GM19467 (cell line): Measurements from ENCODE around the gene LGR4.
"Not testable (repeated sequence)": the region's sequence is repeated elsewhere in the genome, so short reads cannot be mapped to it uniquely, and the experiment has no call there.

ENCODE experiments used
- ATAC-seq: cut with Tn5 transposase; IDR thresholded peaks from one replicate; pipeline ENCODE4 v1.9.1; 2021; ENCODE audit warnings: mild to moderate bottlenecking, moderate library complexity; ENCODE audit not compliant: unreplicated experiment

LGR4 gene

DNA sequence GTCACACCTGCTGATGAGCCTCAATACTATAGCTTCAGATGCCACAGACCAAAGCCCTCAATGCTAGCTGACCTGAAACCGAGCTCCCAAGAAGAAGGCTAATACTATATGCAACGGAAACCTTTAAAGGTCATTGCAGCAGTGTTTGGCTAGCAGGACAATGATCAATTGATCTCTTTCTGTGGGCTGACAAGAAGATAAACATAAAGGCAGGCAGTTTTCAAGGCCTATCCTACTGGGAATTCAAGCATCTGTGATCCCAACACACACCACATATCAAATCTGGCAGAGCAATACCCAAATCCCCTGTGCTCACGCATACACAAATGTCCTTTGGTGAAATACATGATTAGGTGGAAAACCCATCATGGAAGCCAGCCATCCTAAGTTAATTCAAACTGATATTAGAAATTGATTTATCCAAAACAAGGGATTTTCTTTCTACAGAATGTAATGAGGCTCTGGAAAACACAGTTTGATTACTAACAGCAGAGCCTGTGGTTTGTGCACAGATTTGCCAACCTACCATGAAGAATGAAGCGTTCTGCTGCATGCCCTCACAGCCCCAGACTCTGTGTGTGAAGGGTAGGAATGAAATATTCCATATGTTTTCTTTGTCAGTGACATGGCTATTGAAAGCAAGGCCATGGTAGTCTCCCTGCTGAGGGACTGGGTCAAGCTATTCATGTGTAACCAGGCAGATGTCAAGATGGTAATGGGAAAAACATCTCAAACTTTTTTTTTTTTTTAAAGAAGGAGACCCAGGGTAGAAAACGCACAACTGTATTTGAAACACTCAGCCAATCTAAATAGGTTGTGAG, 12.2 kb downstream of the LGR4 start:
- ATAC-seq, result no peak

- no peak for ATAC-seq
Measured at GRCh38 chr11:27459191-27459590, 13.4 kb downstream of the LGR4 start.

GRCh38 chr11:27458182-27458581, 14.4 kb downstream of the LGR4 start:
- no peak for ATAC-seq

- ATAC-seq, result no peak
Measured at GRCh38 chr11:27456795-27457329, 15.7 kb downstream of the LGR4 start.

DNA sequence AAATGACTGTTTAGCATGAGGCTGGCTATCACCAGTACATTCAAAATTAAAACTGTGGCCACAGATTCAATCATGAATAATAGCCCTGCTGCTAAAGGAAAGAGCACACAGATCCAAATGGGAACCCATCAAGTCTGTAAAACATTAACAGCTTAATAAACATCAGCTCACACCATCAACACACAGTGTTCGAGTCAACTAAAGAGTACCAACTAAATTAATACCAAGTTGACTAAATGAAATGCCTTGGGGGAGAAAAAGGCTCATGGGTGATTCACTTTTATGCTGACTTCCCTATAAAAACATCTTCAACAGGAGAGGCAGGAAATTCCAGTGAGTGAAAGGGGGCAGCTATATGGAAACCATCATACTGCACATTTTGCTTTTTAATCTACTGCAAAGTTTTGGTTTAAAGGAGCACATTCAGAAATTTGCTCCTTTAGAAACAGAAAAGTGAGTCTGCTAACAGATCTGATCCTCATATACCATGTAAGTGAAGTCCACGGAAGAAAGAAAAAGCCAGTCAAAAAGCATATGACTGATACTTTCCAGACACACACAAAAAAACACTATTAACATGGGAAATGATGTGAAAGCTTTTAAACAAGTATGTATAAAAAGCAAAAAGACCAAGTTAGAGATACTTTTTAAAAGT, 16.3 kb downstream of the LGR4 start:
- ATAC-seq, result no peak

GRCh38 chr11:27455667-27456066, 16.9 kb downstream of the LGR4 start:
- no peak for ATAC-seq

DNA sequence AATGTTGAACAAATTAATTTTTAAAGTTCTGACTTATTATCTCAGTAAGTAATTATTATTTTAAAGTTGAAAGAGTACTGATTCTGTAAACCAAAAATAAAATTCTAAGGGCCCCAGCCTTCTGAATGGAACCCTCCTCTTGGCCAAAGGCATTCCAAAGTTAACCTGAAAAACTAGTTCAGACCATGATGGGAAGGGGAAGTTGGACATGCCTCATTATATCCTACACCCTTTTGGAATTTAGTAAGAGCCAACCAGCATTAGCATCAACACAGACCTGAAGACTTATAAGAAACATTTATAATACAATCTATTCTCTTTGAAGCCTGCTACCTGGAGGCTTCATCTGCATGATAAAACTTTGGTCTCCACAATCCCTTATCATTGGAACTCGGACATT, 18.9 kb downstream of the LGR4 start:
- ATAC-seq, result no peak

GRCh38 chr11:27452147-27452546, 20.4 kb downstream of the LGR4 start:
- no peak for ATAC-seq

DNA sequence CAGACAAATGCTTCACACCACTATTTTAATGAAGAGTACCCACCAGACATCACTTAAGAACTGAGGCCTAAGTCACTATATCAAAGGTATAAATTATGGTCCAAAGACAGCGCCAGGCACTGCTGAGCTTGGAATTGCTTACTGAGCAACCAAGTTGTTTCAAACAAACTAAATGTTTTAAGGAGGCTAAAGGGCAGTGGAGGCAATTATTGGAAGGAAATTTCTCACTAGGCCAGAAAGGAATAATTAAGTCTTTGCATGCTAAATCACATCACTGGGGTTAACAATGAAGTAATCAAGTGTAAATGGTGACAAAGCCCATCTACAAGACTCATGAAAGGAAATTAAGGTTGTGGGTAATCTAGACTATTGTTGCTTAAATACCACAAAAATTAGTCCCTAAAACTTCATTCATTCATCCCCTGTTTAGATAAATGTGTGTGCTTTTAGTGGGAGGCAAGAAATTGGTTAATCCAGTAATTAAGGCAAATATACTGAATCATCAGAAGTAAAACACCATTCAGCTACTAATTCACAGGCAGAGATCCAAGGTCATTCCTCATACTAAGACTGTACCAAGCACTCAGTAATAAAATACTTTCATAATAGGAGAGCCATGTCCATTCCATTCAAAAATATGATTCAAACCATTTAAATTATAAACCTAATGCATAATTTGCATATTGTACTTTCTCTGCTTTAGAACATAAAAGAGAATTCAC, 21.2 kb downstream of the LGR4 start:
- no peak for ATAC-seq

GRCh38 chr11:27448184-27448540, 24.4 kb downstream of the LGR4 start:
- not testable (repeated sequence) for ATAC-seq

DNA sequence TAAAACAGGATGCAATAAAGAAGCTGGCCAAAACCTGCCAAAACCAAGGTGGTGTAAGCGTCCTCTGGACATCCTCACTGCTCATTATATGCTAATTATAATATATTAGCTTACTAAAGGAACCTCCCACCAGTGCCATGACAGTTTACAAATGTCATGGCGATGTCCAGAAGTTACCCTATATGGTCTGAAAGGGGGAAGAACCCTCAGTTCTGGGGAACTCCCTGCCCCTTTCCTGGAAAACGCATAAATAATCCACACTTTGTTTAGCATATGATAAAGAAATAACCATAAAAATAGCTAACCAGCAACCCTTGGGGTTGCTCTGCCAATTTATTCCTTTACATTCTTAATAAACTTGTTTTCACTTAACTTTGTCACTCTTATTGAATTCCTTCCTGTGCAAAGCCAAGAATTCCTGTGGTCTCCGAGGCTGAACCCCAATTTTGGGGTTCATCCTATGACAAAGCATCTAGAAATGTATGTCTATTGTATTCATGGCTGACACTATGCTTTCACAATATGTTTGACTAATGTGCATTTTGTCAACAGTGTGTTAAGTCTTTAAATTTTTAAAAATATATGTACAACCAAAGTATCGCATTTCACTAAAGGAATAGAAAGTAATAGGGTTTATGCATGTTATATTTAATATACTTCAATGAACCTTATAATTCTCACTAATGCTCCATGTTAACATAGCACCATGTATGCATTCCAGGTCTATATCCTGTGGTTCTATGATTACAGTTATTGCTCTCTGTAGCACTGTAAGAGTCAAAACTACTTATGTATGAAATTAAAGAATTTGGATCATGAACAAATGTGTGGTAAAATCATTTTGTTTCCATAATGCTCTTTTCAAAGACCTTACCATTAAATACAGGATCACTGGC, 25.1 kb downstream of the LGR4 start:
- ATAC-seq, result no peak

DNA sequence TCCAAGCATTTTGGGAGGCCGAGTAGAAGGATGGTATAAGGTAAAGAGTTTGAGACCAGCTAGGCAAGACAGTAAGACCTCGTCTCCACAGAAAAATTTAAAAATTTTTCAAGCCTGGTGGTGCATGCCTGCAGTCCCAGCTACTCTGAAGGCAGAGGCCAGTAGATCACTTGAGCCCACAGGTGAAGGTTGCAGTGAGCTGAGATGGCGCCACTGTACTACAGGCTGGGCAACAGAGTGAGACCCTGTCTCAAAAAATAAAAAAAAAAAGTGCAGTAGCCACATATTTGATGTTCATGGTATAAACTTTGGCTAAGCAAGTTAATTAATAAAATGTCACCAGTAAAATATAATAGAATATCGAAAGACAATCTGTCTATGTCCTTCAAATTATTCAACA, 27.0 kb downstream of the LGR4 start:
- ATAC-seq, result no peak

GRCh38 chr11:27444801-27445215, 27.8 kb downstream of the LGR4 start:
- ATAC-seq, result no peak

GRCh38 chr11:27443746-27444507, 28.7 kb downstream of the LGR4 start:
- ATAC-seq, result no peak

- no peak for ATAC-seq
Measured at GRCh38 chr11:27443227-27443626, 29.4 kb downstream of the LGR4 start.

DNA sequence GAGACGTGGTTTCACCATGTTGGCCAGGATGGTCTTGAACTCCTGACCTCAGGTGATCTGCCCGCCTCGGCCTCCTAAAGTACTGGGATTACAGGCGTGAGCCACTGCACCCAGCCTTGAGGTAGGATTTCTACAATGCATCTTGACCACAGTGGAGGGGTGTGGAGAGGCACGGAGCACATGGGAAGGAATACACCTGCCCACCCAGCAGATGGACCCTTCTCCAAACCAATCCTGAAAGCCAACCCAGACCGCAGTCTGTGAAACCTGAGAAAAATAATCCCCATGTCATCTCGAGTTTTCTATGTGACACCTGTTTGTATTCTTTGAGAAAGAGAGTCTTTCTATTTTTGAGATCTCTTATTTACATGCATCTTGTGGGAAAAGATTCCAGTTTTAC, 32.5 kb downstream of the LGR4 start:
- no peak for ATAC-seq

DNA sequence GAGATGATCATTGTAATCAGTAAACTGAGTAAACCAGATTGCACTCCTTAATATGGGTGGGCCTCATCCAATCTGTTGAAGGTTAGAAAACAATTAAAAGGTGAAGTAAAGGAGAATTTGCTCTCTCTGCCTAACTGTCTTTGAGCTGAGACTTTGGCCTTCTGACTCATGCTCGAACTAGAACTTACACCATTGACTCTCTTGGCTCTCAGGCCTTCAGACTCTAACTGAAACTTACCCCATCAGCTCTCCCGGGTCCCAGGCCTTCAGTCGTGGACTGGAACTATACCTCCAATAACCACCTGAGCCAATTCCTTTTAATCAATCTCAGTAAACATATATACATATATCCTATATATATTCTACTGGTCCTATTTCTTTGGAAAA, 34.0 kb downstream of the LGR4 start:
- no peak for ATAC-seq

GRCh38 chr11:27437829-27438594, 34.6 kb downstream of the LGR4 start:
- no peak for ATAC-seq

- ATAC-seq, result no peak
Measured at GRCh38 chr11:27436916-27437315, 35.7 kb downstream of the LGR4 start.
